AG04449 (cell line): ENCODE data around the gene GALNT4.

Experiments used
- CTCF ChIA-PET: fragments of 350-600 bp; formaldehyde crosslinking; extraction: SDS; loops from one replicate; lab custom pipeline; 2021; ENCODE audit warnings: antibody characterized with exemption; lab: Yijun Ruan, JAX
- POLR2A ChIA-PET: fragments of 400-600, 350-600 bp; formaldehyde crosslinking; extraction: SDS; loops from one replicate; lab custom pipeline; 2020; ENCODE audit warnings: antibody characterized with exemption, inconsistent platforms; lab: Yijun Ruan, JAX
- DNase-seq: peaks from one replicate; pipeline ENCODE4 v3.0.0-alpha.2; 2010; ENCODE audit warnings: low read depth, low spot score
- H3K4me3 ChIP-seq: 2 replicates; pipeline ENCODE4 v1.5.1; 2011; ENCODE audit warnings: low read depth, mild to moderate bottlenecking, control low read depth, low read length
- TF ChIP-seq, protein P1 (sequence below): IDR thresholded peaks from one replicate; pipeline ENCODE4 v1.5.1; 2011; ENCODE audit warnings: mild to moderate bottlenecking, moderate library complexity, low read length, control low read depth, inconsistent platforms; ENCODE audit not compliant: insufficient read depth; ENCODE audit errors: missing control alignments

The GALNT4 gene

DNA sequence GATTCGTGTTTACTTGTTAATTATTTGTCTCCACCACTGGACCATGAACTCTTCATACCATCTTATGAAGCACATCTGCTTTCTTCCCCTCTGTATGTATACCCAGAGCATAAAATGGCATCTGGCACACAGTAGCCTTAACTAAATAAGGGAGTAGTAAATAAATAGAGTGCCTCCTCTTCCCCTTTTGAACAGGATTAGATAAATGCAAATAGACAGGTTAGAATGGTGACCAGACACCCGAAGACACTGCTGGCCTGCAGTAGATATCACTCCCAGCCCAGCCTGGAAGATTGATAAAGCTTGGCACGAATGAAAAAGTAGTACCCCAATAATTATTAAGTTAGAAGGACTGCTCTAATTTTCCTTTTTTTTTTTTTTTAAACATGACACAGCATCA is 6.9 kb downstream of the GALNT4 start:
- POLR2A ChIA-PET: no interaction called here
- CTCF ChIA-PET: interaction anchor here (0.8 to 2.4 kb wide), 6 partner anchors 8 to 501 kb away, joined by 3 to 11 read pairs (median 6); no protein-coding TSS in a partner anchor
- TF ChIP-seq, protein P1, sequence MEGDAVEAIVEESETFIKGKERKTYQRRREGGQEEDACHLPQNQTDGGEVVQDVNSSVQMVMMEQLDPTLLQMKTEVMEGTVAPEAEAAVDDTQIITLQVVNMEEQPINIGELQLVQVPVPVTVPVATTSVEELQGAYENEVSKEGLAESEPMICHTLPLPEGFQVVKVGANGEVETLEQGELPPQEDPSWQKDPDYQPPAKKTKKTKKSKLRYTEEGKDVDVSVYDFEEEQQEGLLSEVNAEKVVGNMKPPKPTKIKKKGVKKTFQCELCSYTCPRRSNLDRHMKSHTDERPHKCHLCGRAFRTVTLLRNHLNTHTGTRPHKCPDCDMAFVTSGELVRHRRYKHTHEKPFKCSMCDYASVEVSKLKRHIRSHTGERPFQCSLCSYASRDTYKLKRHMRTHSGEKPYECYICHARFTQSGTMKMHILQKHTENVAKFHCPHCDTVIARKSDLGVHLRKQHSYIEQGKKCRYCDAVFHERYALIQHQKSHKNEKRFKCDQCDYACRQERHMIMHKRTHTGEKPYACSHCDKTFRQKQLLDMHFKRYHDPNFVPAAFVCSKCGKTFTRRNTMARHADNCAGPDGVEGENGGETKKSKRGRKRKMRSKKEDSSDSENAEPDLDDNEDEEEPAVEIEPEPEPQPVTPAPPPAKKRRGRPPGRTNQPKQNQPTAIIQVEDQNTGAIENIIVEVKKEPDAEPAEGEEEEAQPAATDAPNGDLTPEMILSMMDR: no peak
- H3K4me3 ChIP-seq: no peak overlapping the region
- no peak for DNase-seq

GRCh38 chr12:89516633-89517032 is 8.0 kb downstream of the GALNT4 start:
- ChIA-PET POLR2A (no interaction called here), CTCF (interaction anchor here (1.9 to 2.0 kb wide), 2 partner anchors 55 to 497 kb away, joined by 7 to 9 read pairs; no protein-coding TSS in a partner anchor)
- no peak for DNase-seq
- TF ChIP-seq, protein P1: no peak
- H3K4me3 ChIP-seq: no peak overlapping the region

DNA sequence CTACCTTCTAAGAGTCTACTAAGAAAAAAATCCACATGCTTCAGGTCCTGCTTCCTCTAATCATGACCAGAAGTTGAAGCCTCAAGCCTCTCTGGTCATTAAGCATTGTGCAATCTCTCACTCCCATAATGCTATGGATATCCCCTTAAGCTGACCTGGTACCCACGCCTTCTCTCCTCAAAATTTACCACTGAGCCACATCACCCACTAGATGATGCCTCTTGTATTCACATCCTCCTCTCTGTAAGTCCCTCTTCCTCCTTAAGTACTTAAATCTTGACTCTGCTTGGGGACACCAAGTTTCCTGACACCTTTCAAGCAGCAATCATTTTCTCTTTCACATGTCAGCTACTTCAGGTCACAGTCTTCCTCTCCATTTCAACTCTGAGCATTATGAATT is 9.8 kb downstream of the GALNT4 start:
- H3K4me3 ChIP-seq: no peak overlapping the region
- TF ChIP-seq, protein P1: no peak
- ChIA-PET CTCF (interaction anchor here (1.0 kb wide), 1 partner anchor 10 kb away, joined by 6 read pairs; the partner anchor contains the start of gene GALNT4), POLR2A (no interaction called here)
- no peak for DNase-seq

DNA sequence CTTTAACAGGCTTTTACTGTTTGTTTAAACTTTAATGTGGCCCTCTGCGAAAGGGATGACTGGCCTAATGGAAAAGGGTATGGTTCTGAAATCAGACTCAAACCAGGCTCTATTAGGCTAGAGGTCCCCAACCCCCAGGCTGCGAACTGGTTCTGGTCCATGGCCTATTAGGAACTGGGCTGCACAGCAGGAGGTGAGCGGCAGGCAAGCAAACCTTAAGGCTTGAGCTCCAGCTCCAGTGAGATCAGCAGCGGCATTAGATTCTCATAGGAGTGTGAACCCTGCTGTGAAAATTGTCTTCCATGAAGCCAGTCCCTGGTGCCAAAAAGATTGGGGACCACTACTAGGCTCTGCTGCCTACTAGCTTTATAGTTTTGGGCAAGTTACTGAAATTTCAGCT is 11.1 kb downstream of the GALNT4 start:
- ChIA-PET POLR2A (no interaction called here), CTCF (interaction anchor here (0.7 to 2.3 kb wide), 7 partner anchors 9 to 496 kb away, joined by 3 to 12 read pairs (median 5); partner anchors contain the start of gene GALNT4)
- no peak overlapping the region for H3K4me3 ChIP-seq
- TF ChIP-seq, protein P1: no peak
- no peak for DNase-seq

GRCh38 chr12:89507015-89507824 is 17.4 kb downstream of the GALNT4 start:
- DNase-seq: no peak
- ChIA-PET POLR2A (no interaction called here), CTCF (interaction anchor here (0.6 to 2.8 kb wide), 3 partner anchors 11 to 36 kb away, joined by 3 to 17 read pairs (median 4); partner anchors contain the start of gene GALNT4)
- H3K4me3 ChIP-seq: no peak overlapping the region
- TF ChIP-seq, protein P1: no peak

DNA sequence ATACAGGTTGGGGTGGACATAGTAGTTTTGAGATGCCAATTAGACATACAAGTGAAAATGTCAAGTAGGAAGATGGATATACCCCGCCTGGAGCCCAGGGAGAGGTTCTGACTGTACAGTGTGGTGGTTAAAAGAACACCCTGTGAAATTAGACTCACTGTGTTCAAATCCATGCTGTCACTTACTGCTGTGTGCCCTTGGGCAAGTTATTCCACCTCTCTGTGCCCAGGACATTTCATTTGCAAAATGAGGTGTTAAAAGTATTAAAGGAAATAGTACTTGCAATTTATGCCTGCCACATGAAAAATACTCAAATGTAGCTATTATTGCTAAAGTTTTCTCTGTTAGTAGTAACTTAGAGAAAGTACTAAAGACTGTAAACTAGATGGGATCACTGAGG is 18.5 kb downstream of the GALNT4 start:
- POLR2A ChIA-PET: no interaction called here
- CTCF ChIA-PET: interaction anchor here (1.3 to 2.8 kb wide), 4 partner anchors 10 to 35 kb away, joined by 3 to 17 read pairs (median 9); partner anchors contain the start of gene GALNT4

More for the DNA sequence above, 18.5 kb downstream of the GALNT4 start:
- no peak overlapping the region for H3K4me3 ChIP-seq
- no peak for DNase-seq
- TF ChIP-seq, protein P1: no peak
